ENCODE results near the gene ERO1A. TPM values are rescaled to one million over a fixed set of nuclear protein-coding genes. Genes with fewer than 3 reads are reported as not detected.
A peak's percentile ranks its signal among the peaks of the same experiment; 100 is the strongest.

Gene ERO1A
- polyA plus RNA-seq (86.4 to 131 TPM (median 110 TPM) in 3 replicates), polyA minus RNA-seq (17.8 to 95.1 TPM (median 64.7 TPM) in 3 replicates)
- polyA plus RNA-seq (2011; ENCODE audit: low read depth): 170 TPM
- polyA plus RNA-seq (2011; cell fraction: cytosol; rRNA removed): 40.3 and 73.9 TPM in 2 replicates
- 130 and 188 TPM in 2 replicates for polyA plus RNA-seq (2011; cell fraction: nucleus; rRNA removed)
- polyA plus RNA-seq (2012; ENCODE audit: low replicate concordance): 73.5 and 88.1 TPM in 2 replicates
- polyA minus RNA-seq (2011; cell fraction: cytosol; rRNA and poly(A)+ RNA removed): 152 TPM
- 157 and 234 TPM in 2 replicates for polyA minus RNA-seq (2011; cell fraction: nucleus; rRNA and poly(A)+ RNA removed)

- dilution Hi-C loops (cut with MboI; ENCODE audit: extremely low pct_ligation_motif_present, low sequenced_read_pairs): no loop called here
- FAIRE-seq: no peak
- H3K9me1 ChIP-seq (ENCODE audit: control insufficient read depth, extremely low read depth, insufficient read depth, low read length): no peaks in the 10 kb centered on the region
- peak within 1 kb of the TSS; percentile 97 for H3K27ac ChIP-seq (ENCODE audit: control insufficient read depth, insufficient read depth, low read length)
- TF ChIP-seq EZH2 (IDR thresholded peaks at IDR 0.05; ENCODE audit: low read length): no peak
- TF ChIP-seq CTCF (optimal IDR thresholded peaks at IDR 0.05 in 1 of 3, IDR thresholded peaks at IDR 0.05 in 1 of 3, conservative IDR thresholded peaks at IDR 0.05 in 1 of 3; ENCODE audit: extremely low read depth in 1 of 3, insufficient read depth in 2 of 3, low read length in 3 of 3): peak in 1 of 3 experiments; percentile 19
- H3K4me1 ChIP-seq (ENCODE audit: control insufficient read depth, extremely low read depth, insufficient read depth, low read length): peaks cover 33% of the 10 kb centered on the region
- no peaks in the 10 kb centered on the region for H3K27me3 ChIP-seq (ENCODE audit: control insufficient read depth, extremely low read depth, insufficient read depth, low read length)
- peaks cover 5% of the 10 kb centered on the region for H4K20me1 ChIP-seq (ENCODE audit: control insufficient read depth, extremely low read depth, insufficient read depth, low read length)
- DNase-seq (ENCODE audit: low read depth, low spot score): no peak
- H3K36me3 ChIP-seq (ENCODE audit: control insufficient read depth in 2 of 2, extremely low read depth in 1 of 2, insufficient read depth in 2 of 2, low read length in 2 of 2): peaks cover 0 to 6% of the 10 kb centered on the region in 2 experiments
- peak within 1 kb of the TSS; percentile 99 for H3K9ac ChIP-seq (ENCODE audit: control insufficient read depth, extremely low read depth, insufficient read depth, low read length)
- H2AFZ ChIP-seq (ENCODE audit: control insufficient read depth, low read length): peak within 1 kb of the TSS; percentile 73
- peaks cover 48% of the 10 kb centered on the region for H3K79me2 ChIP-seq (ENCODE audit: control insufficient read depth, insufficient read depth, low read length)
- no peaks in the 10 kb centered on the region for H3K9me3 ChIP-seq (ENCODE audit: control insufficient read depth, low read depth, low read length)
- H3K4me3 ChIP-seq (ENCODE audit: control insufficient read depth in 2 of 3, extremely low read depth in 1 of 3, insufficient read depth in 2 of 3, low read depth in 1 of 3, low read length in 3 of 3): peak within 1 kb of the TSS; percentile 83 to 87 (median 84)
- peak within 1 kb of the TSS; percentile 81 for H3K4me2 ChIP-seq (ENCODE audit: control insufficient read depth, extremely low read depth, insufficient read depth, low read depth, low read length)
Observed at GRCh38 chr14:52695481-52696091, at the start of gene ERO1A. ERO1A (minus strand) TSS chr14:52695558; CDS start chr14:52695481, 77 bp downstream.

GRCh38 chr14:52741865-52742264, 46.5 kb upstream of the ERO1A start:
- TF ChIP-seq CTCF (optimal IDR thresholded peaks at IDR 0.05 in 1 of 3, IDR thresholded peaks at IDR 0.05 in 1 of 3, conservative IDR thresholded peaks at IDR 0.05 in 1 of 3; ENCODE audit: extremely low read depth in 1 of 3, insufficient read depth in 2 of 3, low read length in 3 of 3): no peak
- TF ChIP-seq EZH2 (IDR thresholded peaks at IDR 0.05; ENCODE audit: low read length): no peak
- Histone ChIP-seq H3K4me3 (ENCODE audit: control insufficient read depth in 2 of 3, extremely low read depth in 1 of 3, insufficient read depth in 2 of 3, low read depth in 1 of 3, low read length in 3 of 3) (no peak overlapping the region), H3K4me2 (ENCODE audit: control insufficient read depth, extremely low read depth, insufficient read depth, low read depth, low read length) (no peak overlapping the region), H3K79me2 (ENCODE audit: control insufficient read depth, insufficient read depth, low read length) (peaks cover 31% of the 10 kb centered on the region), H3K4me1 (ENCODE audit: control insufficient read depth, extremely low read depth, insufficient read depth, low read length) (no peaks in the 10 kb centered on the region), H3K36me3 (ENCODE audit: control insufficient read depth in 2 of 2, extremely low read depth in 1 of 2, insufficient read depth in 2 of 2, low read length in 2 of 2) (peaks cover 0 to under 1% of the 10 kb centered on the region in 2 experiments), H3K27ac (ENCODE audit: control insufficient read depth, insufficient read depth, low read length) (no peak overlapping the region), H4K20me1 (ENCODE audit: control insufficient read depth, extremely low read depth, insufficient read depth, low read length) (no peaks in the 10 kb centered on the region), H2AFZ (ENCODE audit: control insufficient read depth, low read length) (no peak overlapping the region), H3K27me3 (ENCODE audit: control insufficient read depth, extremely low read depth, insufficient read depth, low read length) (no peaks in the 10 kb centered on the region), H3K9me1 (ENCODE audit: control insufficient read depth, extremely low read depth, insufficient read depth, low read length) (no peaks in the 10 kb centered on the region), H3K9ac (ENCODE audit: control insufficient read depth, extremely low read depth, insufficient read depth, low read length) (no peak overlapping the region), H3K9me3 (ENCODE audit: control insufficient read depth, low read depth, low read length) (no peaks in the 10 kb centered on the region)
- no peak for FAIRE-seq
- DNase-seq (ENCODE audit: low read depth, low spot score): no peak
- dilution Hi-C loops (cut with MboI; ENCODE audit: extremely low pct_ligation_motif_present, low sequenced_read_pairs): no loop called here
